C4-2B (cell line): ENCODE results near the gene DOCK9.

Experiments
- CTCF ChIP-seq: fragments of 450-650 bp; conservative IDR thresholded peaks from 2 replicates; pipeline ENCODE4 v1.5.1; 2017; ENCODE audit warnings: mild to moderate bottlenecking
- ZFX ChIP-seq: fragments of 450-650 bp; IDR thresholded peaks from 2 replicates; pipeline ENCODE4 v1.6.1; 2017

- TF ChIP-seq CTCF = no peak
- TF ChIP-seq ZFX = no peak
These were observed 98.7 kb downstream of the DOCK9 start for GRCh38 chr13:98879127-98879520.
